HepG2 (cell line): ENCODE data around the gene ZNF451. TPM values are rescaled to one million over a fixed set of nuclear protein-coding genes. Genes with fewer than 3 reads are reported as not detected.
"Not testable (repeated sequence)": the region's sequence is repeated elsewhere in the genome, so short reads cannot be mapped to it uniquely, and the experiment has no call there.

Experiments used
- ATAC-seq: fragments of 200-7000 bp; cut with Tn5 transposase; 3 replicates; pipeline ENCODE4 v1.9.1; 2020; ENCODE audit warnings: mild to moderate bottlenecking, moderate library complexity
- BruUV-seq: library from RNA; stranded (reverse); fragments of 400-500 nt; replicated peaks from 2 replicates; lab custom pipeline; 2021; lab: Mats Ljungman, UMichigan
- CTCF ChIA-PET: fragments of 300-600 bp; formaldehyde crosslinking; extraction: SDS; loops from one replicate; lab custom pipeline; 2021; ENCODE audit warnings: low total read pairs, inconsistent platforms, low intra/inter-chr PET ratio; lab: Yijun Ruan, JAX
- POLR2A ChIA-PET: fragments of 350-600 bp; sonication (Branson Sonifier 250); formaldehyde crosslinking; loops from one replicate; lab custom pipeline; 2020; ENCODE audit warnings: antibody characterized with exemption, inconsistent platforms; lab: Yijun Ruan, JAX
- DNase-seq: peaks from one replicate; pipeline ENCODE4 v3.0.0-alpha.2; 2015; ENCODE audit warnings: low spot score
- FAIRE-seq: peaks from 3 replicates; lab custom pipeline; 2011; peaks lifted over from hg19 to GRCh38; lab: Jason Lieb, UNC
- H2AFZ ChIP-seq: one replicate; pipeline ENCODE4 v1.6.1; 2011; ENCODE audit warnings: low read length, inconsistent platforms
- H3K27ac ChIP-seq: fragments of 300-600 bp; 3 replicates; pipeline ENCODE4 v1.8.0; 2011; ENCODE audit warnings: mixed run types, mild to moderate bottlenecking, mixed read lengths, low read length, inconsistent platforms; ENCODE audit not compliant: insufficient read depth; ENCODE audit errors: extremely low read length
- H3K27me3 ChIP-seq, 2 experiments: fragments of 200-600 bp in 1 of 2; 2 replicates in 1 of 2; 3 replicates in 1 of 2; pipeline versions ENCODE4 v1.6.0 to v1.8.0; 2011; ENCODE audit warnings: low read length in 2 of 2, mild to moderate bottlenecking in 2 of 2, moderate library complexity in 2 of 2, inconsistent platforms in 1 of 2; ENCODE audit not compliant: insufficient read depth in 2 of 2, control insufficient read depth in 1 of 2
- H3K36me3 ChIP-seq, 2 experiments: fragments of 200-600 bp in 1 of 2; replicated peaks in 1 of 2; 2 replicates in 1 of 2; 3 replicates in 1 of 2; pipeline versions ENCODE4 v1.5.1 to v1.8.0; 2011; ENCODE audit warnings: low read length in 2 of 2, inconsistent platforms in 1 of 2; ENCODE audit not compliant: insufficient read depth in 2 of 2, control insufficient read depth in 1 of 2
- H3K4me1 ChIP-seq: 2 replicates; pipeline ENCODE4 v1.5.1; 2012; ENCODE audit warnings: low read length, inconsistent platforms; ENCODE audit not compliant: insufficient read depth
- H3K4me2 ChIP-seq: 2 replicates; pipeline ENCODE4 v1.6.0; 2011; ENCODE audit warnings: low read depth, low read length, inconsistent platforms
- H3K4me3 ChIP-seq, 3 experiments: fragments of 200-600 bp in 1 of 3; sonication (generic), shearing (Covaris generic) in 1 of 3; replicated peaks in 1 of 3; 2 replicates each; pipeline ENCODE4 v1.5.1; 2011 to 2016; ENCODE audit warnings: low read length in 3 of 3, inconsistent platforms in 2 of 3, low read depth in 2 of 3, mild to moderate bottlenecking in 2 of 3, control low read depth in 1 of 3, mixed read lengths in 1 of 3; ENCODE audit not compliant: insufficient read depth in 1 of 3
- H3K79me2 ChIP-seq: one replicate; pipeline ENCODE4 v1.6.1; 2011; ENCODE audit warnings: low read length, inconsistent platforms; ENCODE audit not compliant: insufficient read depth
- H3K9ac ChIP-seq: 2 replicates; pipeline ENCODE4 v1.6.0; 2011; ENCODE audit warnings: mild to moderate bottlenecking, low read depth, low read length, inconsistent platforms; ENCODE audit not compliant: insufficient read depth
- H3K9me3 ChIP-seq: 2 replicates; pipeline ENCODE4 v1.5.1; 2012; ENCODE audit warnings: mild to moderate bottlenecking, low read length
- H4K20me1 ChIP-seq: 2 replicates; pipeline ENCODE4 v1.6.0; 2011; ENCODE audit warnings: inconsistent platforms, mild to moderate bottlenecking, low read length, moderate library complexity; ENCODE audit not compliant: insufficient read depth
- DR1 ChIP-seq: sonication (generic); formaldehyde crosslinking; IDR thresholded peaks from 2 replicates; pipeline ENCODE4 v1.8.0; 2021; ENCODE audit warnings: mild to moderate bottlenecking, missing genetic modification reagents, inconsistent platforms
- KLF11 ChIP-seq: IDR thresholded peaks from 2 replicates; pipeline ENCODE4 v1.6.1; 2016; ENCODE audit warnings: missing compliant biosample characterization
- KMT2B ChIP-seq: IDR thresholded peaks from 2 replicates; pipeline ENCODE4 v1.6.1; 2016; ENCODE audit warnings: missing genetic modification reagents, missing compliant biosample characterization
- MAZ ChIP-seq, 2 experiments: sonication (generic) in 1 of 2; formaldehyde crosslinking in 1 of 2; IDR thresholded peaks; 2 replicates each; pipeline versions ENCODE4 v1.5.0 to v1.6.1; 2012 to 2020; ENCODE audit warnings: low read depth in 2 of 2, mild to moderate bottlenecking in 2 of 2, borderline replicate concordance in 1 of 2, improper control_type of control experiment in 1 of 2, low read length in 1 of 2, missing genetic modification reagents in 1 of 2, moderate library complexity in 1 of 2
- ZFAT ChIP-seq: sonication (generic); formaldehyde crosslinking; conservative IDR thresholded peaks from 2 replicates; pipeline ENCODE4 v1.8.1; 2023; ENCODE audit warnings: missing genetic modification reagents, inconsistent platforms
- ZNF451 ChIP-seq: sonication (generic); formaldehyde crosslinking; IDR thresholded peaks from 2 replicates; pipeline ENCODE4 v1.5.0; 2020; ENCODE audit warnings: mild to moderate bottlenecking, missing genetic modification reagents
- ZNF570 ChIP-seq: sonication (generic); formaldehyde crosslinking; IDR thresholded peaks from 2 replicates; pipeline ENCODE4 v1.4.0; 2020; ENCODE audit warnings: mild to moderate bottlenecking, missing genetic modification reagents, borderline replicate concordance
- ZNF614 ChIP-seq: IDR thresholded peaks from 2 replicates; pipeline ENCODE4 v1.6.1; 2018; ENCODE audit warnings: missing biosample characterization, missing genetic modification reagents, inconsistent platforms, borderline replicate concordance
- ZNF850 ChIP-seq: sonication (generic); formaldehyde crosslinking; conservative IDR thresholded peaks from 2 replicates; pipeline ENCODE4 v1.9.0; 2021; ENCODE audit warnings: mild to moderate bottlenecking, missing genetic modification reagents
- WGBS: methylation state at CpG from one replicate; pipeline ENCODE4 v1.1.6; 2017; ENCODE audit warnings: low lambda C conversion rate; 5-methylcytosine and 5-hydroxymethylcytosine counted together
- in situ Hi-C: cut with HindIII; loops from 2 replicates; pipeline ENCODE4 v1.10.0; 2017; ENCODE audit warnings: low pct_unique_long_range_greater_than_20kb; ENCODE audit not compliant: extremely low pct_ligation_motif_present
- intact Hi-C: fragments of 100-400 bp; cut with micrococcal nuclease; formaldehyde crosslinking; loops from one replicate; pipeline ENCODE4 v1.10.0; 2022; ENCODE audit not compliant: unreplicated experiment
- polyA plus RNA-seq, 8 experiments: library from polyadenylated mRNA; depleted of rRNA in 3 of 8; stranded (reverse) in 7 of 8; unstranded in 1 of 8; fragments of >200 nt; fragmentation: Illumina TruSeq in 4 of 8; extraction: Trizol in 4 of 8; gene quantifications; 2 replicates each; pipeline versions ENCODE4 v1.2.1 to v1.2.3, GENCODE V29; 2011 to 2016; ENCODE audit warnings: low read depth in 4 of 8, missing spikeins in 1 of 8, mixed read lengths in 1 of 8; ENCODE audit not compliant: insufficient read depth in 1 of 8
- total RNA-seq, 5 experiments: library from RNA; depleted of rRNA; stranded (reverse); fragments of >200 nt; fragmentation: Illumina TruSeq; extraction: Trizol; gene quantifications; 2 replicates each; pipeline ENCODE4 v1.2.3, GENCODE V29; 2016; ENCODE audit warnings: low read depth in 1 of 5

ZNF451 gene
- total and polyA plus RNA-seq, 2 of the 13 experiments (the other 11 are each of a cell fraction or from before 2014, with no cell fraction given) = 32.1 to 65.7 TPM

DNA sequence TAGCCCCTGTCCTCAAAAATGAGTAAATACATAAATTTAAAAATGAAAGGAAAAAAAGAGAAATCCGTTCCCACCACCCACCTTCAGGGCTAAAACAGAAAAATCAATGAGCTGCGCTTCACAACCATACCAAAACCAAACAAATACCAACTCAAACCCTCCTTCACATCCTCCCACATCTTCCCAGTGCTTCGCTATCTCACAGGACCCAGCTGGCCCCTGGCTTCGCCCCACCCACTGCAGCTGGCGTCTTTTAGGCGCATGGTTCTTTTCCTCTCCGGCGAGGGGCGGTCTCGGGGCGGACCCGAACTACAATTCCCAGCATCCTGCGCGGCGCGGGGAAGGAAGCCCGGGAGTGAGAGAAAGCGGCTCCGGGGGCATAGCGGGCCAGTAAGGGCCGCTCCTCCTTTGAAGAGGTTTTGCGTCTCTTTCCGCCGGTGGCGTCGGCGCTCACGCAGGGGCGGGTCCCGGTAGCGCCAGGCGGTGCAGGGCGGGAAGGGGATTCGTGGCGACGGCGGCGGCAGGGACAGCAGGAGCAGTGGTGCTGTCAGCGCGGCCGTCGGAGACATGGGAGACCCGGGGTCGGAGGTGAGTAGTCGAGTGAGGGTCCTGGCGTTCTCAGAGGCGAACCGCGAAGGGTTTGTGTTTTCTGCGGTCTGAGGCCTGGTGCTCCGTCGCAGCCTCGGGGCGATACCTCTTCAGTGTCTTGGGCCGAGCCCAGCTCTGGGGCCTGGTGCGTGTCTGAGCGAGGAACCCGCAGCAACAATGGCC, at the start of gene ZNF451 (continued):
- TF ChIP-seq ZNF451 (CRISPR knock-in tag) (0 out of 2 replicates have a peak, but pooled peaks have one; percentile 40), MAZ (IDR thresholded peaks at IDR 0.05; ENCODE audit: borderline replicate concordance, low read depth, low read length) (peak; percentile 87), MAZ (CRISPR knock-in tag; IDR thresholded peaks at IDR 0.05; ENCODE audit: low read depth) (peak; percentile 88), KLF11 (CRISPR knock-in tag) (peak; percentile 96), ZNF850 (CRISPR knock-in tag) (no peak), ZNF614 (CRISPR knock-in tag) (peak; percentile 95), KMT2B (CRISPR knock-in tag) (peak; percentile 96), DR1 (CRISPR knock-in tag) (peak; percentile 82), ZNF570 (CRISPR knock-in tag) (no peak), ZFAT (CRISPR knock-in tag) (no peak)
- TF ChIP-seq, all 625 proteins: peak for 350

DNA sequence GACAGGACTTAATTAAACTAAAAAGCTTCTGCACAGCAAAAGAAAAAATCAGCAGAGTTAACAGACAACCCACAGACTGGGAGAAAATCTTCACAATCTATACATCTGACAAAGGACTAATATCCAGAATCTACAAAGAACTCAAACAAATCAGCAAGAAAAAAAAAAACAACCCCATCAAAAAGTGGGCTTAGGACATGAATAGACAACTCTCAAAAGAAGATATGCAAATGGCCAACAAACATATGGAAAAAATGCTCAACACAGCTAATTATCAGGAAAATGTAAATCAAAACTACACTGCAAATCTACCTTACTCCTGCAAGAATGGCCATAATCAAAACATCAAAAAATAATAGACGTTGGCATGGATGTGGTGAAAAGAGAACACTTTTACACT, 45.9 kb upstream of the ZNF451 start:
- H3K27ac ChIP-seq, BruUV-seq, H3K4me3 ChIP-seq, DNase-seq, CTCF ChIA-PET, POLR2A ChIA-PET, FAIRE-seq, H3K27me3 ChIP-seq, H3K9me3 ChIP-seq, H4K20me1 ChIP-seq, ATAC-seq, H3K9ac ChIP-seq, H3K36me3 ChIP-seq, intact Hi-C loops, H3K4me2 ChIP-seq, H2AFZ ChIP-seq: not testable (repeated sequence)
- in situ Hi-C loops = loop anchor here (25.0 kb wide), 1 partner anchor 268 kb away; the partner anchor contains the start of gene PRIM2
- Histone ChIP-seq H3K79me2 (peaks cover 13% of the 10 kb centered on the region), H3K4me1 (peaks cover 21% of the 10 kb centered on the region)
- 8% methylated on average over 1 of the region's 1 CpG for WGBS
